ENCODE results near the gene CDKN2B-AS1. TPM values are rescaled to one million over a fixed set of nuclear protein-coding genes. Genes with fewer than 3 reads are reported as not detected.

The CDKN2B-AS1 gene
- total RNA-seq, 1 experiment from 2014 or later, result 8.4 TPM

- peak in 1 of 2 experiments; percentile 46 for DNase-seq
- Histone ChIP-seq H3K4me1 (peaks cover 28% of the 10 kb centered on the region), H3K9me3 (replicated peaks) (no peaks in the 10 kb centered on the region), H3K4me3 (no peak overlapping the region), H3K36me3 (peaks cover 2% of the 10 kb centered on the region; the same call in 1 of the 2 replicates), H3K27me3 (no peaks in the 10 kb centered on the region), H3K27ac (no peak overlapping the region)
These were observed 43.5 kb downstream of the CDKN2B-AS1 start for GRCh38 chr9:22037954-22038690.

DNA sequence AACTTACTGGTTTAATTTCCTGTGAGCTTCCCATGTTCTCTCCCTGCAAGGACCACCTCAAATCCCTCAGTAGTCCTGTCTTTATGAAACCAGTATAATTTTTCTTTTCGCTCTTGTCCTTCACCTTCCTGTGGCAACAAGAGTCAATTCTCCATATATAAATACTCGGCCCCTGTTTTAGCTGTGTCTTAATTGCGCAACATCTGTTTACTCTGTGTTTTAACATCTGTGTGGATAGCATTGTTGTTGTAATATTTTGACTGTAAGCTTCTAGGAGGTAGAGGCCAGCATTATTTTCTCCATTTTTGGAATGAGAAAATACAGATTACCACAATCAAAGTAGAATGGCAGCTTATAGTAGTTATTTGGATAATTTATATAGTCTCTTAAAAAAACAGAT, 44.7 kb downstream of the CDKN2B-AS1 start:
- Histone ChIP-seq H3K9me3 (replicated peaks) (no peaks in the 10 kb centered on the region), H3K27ac (no peak overlapping the region), H3K27me3 (no peaks in the 10 kb centered on the region), H3K4me3 (no peak overlapping the region), H3K36me3 (no peaks in the 10 kb centered on the region), H3K4me1 (peaks cover 34% of the 10 kb centered on the region)
- DNase-seq, result no peak

- no peak overlapping the region for H3K4me3 ChIP-seq
- no peaks in the 10 kb centered on the region for H3K27me3 ChIP-seq
- H3K36me3 ChIP-seq, result no peaks in the 10 kb centered on the region
- H3K27ac ChIP-seq, result peak overlapping the region; percentile 63; the same call in 1 of the 2 replicates
- peaks cover 46% of the 10 kb centered on the region for H3K4me1 ChIP-seq
- no peak for DNase-seq
- H3K9me3 ChIP-seq (replicated peaks), result no peaks in the 10 kb centered on the region
These were observed 46.2 kb downstream of the CDKN2B-AS1 start for GRCh38 chr9:22040760-22041159.

- Histone ChIP-seq H3K4me3 (no peak overlapping the region), H3K27me3 (no peaks in the 10 kb centered on the region), H3K27ac (peak overlapping the region; percentile 63), H3K4me1 (peaks cover 46% of the 10 kb centered on the region), H3K36me3 (no peaks in the 10 kb centered on the region), H3K9me3 (replicated peaks) (no peaks in the 10 kb centered on the region)
- DNase-seq, result no peak
These were observed 46.8 kb downstream of the CDKN2B-AS1 start for GRCh38 chr9:22041344-22041743.

- Histone ChIP-seq H3K36me3 (no peaks in the 10 kb centered on the region), H3K4me3 (no peak overlapping the region), H3K4me1 (peaks cover 46% of the 10 kb centered on the region), H3K27me3 (no peaks in the 10 kb centered on the region), H3K9me3 (replicated peaks) (no peaks in the 10 kb centered on the region), H3K27ac (peak overlapping the region; percentile 63)
- peak; percentile 51 to 76 for DNase-seq
These were observed 47.2 kb downstream of the CDKN2B-AS1 start for GRCh38 chr9:22041775-22042174.

- Histone ChIP-seq H3K4me3 (no peak overlapping the region), H3K27ac (no peak overlapping the region), H3K4me1 (peaks cover 46% of the 10 kb centered on the region), H3K9me3 (replicated peaks) (no peaks in the 10 kb centered on the region), H3K36me3 (peaks cover 2% of the 10 kb centered on the region; the same call in 1 of the 2 replicates), H3K27me3 (no peaks in the 10 kb centered on the region)
- no peak for DNase-seq
These were observed 49.3 kb downstream of the CDKN2B-AS1 start for GRCh38 chr9:22043928-22044327.

DNA sequence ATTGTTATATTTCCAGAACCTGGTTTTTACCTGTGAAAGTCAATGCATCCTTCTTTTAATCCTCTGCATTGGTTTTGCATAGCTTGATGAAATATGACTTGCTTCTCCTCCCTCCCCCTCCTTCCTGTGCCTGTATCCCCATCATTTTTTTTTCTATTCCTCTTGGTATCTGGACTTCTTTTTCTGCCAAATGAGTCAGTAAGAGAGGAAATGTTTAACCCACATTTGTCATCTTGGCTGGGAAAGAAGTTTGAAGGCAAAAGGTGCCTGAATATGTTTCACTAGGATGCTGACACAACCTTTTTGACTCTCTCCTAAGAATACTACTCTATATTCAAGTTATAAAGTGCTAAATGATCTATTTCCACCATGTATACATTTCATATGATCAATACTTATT, 50.0 kb downstream of the CDKN2B-AS1 start:
- no peaks in the 10 kb centered on the region for H3K27me3 ChIP-seq
- peak in 1 of 2 experiments; percentile 14 for DNase-seq
- peaks cover 2% of the 10 kb centered on the region; the same call in 1 of the 2 replicates for H3K36me3 ChIP-seq
- no peaks in the 10 kb centered on the region for H3K9me3 ChIP-seq (replicated peaks)
- H3K4me3 ChIP-seq, result no peak overlapping the region
- peaks cover 46% of the 10 kb centered on the region for H3K4me1 ChIP-seq
- H3K27ac ChIP-seq, result no peak overlapping the region

DNA sequence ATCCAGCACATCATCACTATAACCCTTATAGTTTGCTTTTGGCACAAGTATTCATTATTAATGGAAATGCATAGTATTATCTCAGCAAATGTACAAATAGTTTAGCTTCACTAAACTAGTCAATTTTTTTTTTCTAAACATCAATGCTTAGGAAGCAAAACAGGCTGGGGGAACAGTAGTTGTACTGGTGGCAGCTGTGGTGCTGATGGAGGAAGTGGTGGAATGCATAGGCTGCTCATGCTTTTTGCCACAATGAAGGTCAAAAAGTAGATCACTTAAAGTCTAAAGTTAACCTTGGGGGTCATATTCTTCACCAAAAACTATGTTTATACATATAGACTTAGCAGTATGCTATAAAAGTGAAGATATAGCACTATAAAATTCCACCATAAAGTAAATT, 50.8 kb downstream of the CDKN2B-AS1 start:
- no peak overlapping the region for H3K4me3 ChIP-seq
- DNase-seq, result peak in 1 of 2 experiments; percentile 11
- H3K36me3 ChIP-seq, result peaks cover 2% of the 10 kb centered on the region; the same call in 1 of the 2 replicates
- peaks cover 45% of the 10 kb centered on the region for H3K4me1 ChIP-seq
- no peak overlapping the region for H3K27ac ChIP-seq
- H3K9me3 ChIP-seq (replicated peaks), result no peaks in the 10 kb centered on the region
- no peaks in the 10 kb centered on the region for H3K27me3 ChIP-seq

DNA sequence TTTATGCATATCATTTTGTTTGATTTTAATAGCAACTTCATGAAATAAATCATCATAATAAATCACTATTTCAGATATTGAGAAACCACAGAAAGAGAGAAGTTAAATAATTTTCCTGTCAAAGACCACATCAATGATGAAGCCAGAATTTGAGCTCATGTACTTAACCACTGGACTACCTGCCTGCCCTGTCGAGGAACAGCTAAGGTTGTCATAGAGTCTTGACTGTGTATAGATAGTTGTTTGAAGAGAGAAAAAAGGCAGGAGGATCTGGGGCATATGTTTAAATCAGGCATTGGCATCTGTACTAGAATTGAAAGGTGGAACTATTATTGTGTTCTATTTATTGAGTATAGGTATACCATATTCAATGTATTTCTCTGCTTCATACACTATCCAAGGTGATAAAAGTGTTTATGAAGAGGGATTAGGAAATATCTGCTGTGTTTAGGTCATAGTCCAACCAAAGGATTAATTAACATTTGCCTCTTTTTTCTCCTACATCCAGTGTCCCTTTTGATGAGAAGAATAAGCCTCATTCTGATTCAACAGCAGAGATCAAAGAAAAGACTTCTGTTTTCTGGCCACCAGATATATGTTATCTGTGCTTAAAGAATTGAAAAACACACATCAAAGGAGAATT, 51.8 kb downstream of the CDKN2B-AS1 start:
- no peak for DNase-seq
- no peaks in the 10 kb centered on the region for H3K9me3 ChIP-seq (replicated peaks)
- H3K27ac ChIP-seq, result no peak overlapping the region
- H3K27me3 ChIP-seq, result no peaks in the 10 kb centered on the region
- peaks cover 2% of the 10 kb centered on the region; the same call in 1 of the 2 replicates for H3K36me3 ChIP-seq
- peaks cover 39% of the 10 kb centered on the region for H3K4me1 ChIP-seq
- no peak overlapping the region for H3K4me3 ChIP-seq

- DNase-seq, result no peak
- peaks cover 2% of the 10 kb centered on the region; the same call in 1 of the 2 replicates for H3K36me3 ChIP-seq
- peaks cover 39% of the 10 kb centered on the region for H3K4me1 ChIP-seq
- no peak overlapping the region for H3K4me3 ChIP-seq
- H3K27ac ChIP-seq, result no peak overlapping the region
- no peaks in the 10 kb centered on the region for H3K27me3 ChIP-seq
- H3K9me3 ChIP-seq (replicated peaks), result no peaks in the 10 kb centered on the region
These were observed 53.0 kb downstream of the CDKN2B-AS1 start for GRCh38 chr9:22047596-22047995.

DNA sequence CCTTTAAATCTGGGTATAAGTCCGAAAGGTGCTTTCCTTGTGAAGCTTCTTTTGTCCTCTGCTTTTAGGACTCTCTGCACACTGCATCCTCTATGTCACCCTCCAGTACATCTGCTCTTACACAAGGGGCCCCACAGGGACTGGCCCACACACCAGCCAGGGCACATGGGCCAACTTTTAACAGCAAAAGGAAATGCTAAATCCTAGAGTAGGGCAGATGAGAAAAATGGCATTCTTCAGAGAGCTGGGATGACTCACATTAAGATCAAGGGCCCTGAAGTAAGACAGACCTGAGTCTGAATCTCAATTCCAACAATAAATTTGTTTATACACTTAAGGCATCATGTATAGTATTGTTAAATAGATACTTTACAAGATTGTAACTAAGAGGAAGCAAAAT, 54.8 kb downstream of the CDKN2B-AS1 start:
- H3K36me3 ChIP-seq, result peaks cover 4% of the 10 kb centered on the region; the same call in 1 of the 2 replicates
- H3K27me3 ChIP-seq, result no peaks in the 10 kb centered on the region
- H3K4me1 ChIP-seq, result peaks cover 36% of the 10 kb centered on the region
- no peak overlapping the region for H3K4me3 ChIP-seq
- no peaks in the 10 kb centered on the region for H3K9me3 ChIP-seq (replicated peaks)
- no peak for DNase-seq
- H3K27ac ChIP-seq, result no peak overlapping the region

DNA sequence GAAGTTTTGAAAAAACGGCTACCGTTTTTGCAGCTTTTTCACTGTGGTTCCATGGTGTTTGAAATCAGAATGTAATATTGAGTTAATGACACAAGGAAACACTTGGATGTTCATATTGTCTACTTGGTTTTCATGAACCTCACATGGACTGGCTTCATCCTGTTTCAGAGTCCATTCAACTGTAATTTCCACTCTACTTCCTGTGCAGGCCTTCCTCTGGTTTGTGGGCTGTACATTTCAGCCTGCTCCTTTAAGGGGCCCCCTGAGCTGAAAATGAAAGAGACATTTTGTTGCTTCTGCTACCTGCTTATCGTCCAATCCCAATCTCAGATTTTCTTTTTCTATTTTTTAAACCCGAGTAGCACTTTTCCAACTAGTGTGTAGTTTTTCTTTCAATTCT, 56.3 kb downstream of the CDKN2B-AS1 start:
- no peaks in the 10 kb centered on the region for H3K27me3 ChIP-seq
- no peak for DNase-seq
- H3K27ac ChIP-seq, result no peak overlapping the region
- H3K4me1 ChIP-seq, result peaks cover 28% of the 10 kb centered on the region
- H3K4me3 ChIP-seq, result no peak overlapping the region
- peaks cover 4% of the 10 kb centered on the region; the same call in 1 of the 2 replicates for H3K36me3 ChIP-seq
- H3K9me3 ChIP-seq (replicated peaks), result no peaks in the 10 kb centered on the region

GRCh38 chr9:22052376-22052945, 57.9 kb downstream of the CDKN2B-AS1 start:
- Histone ChIP-seq H3K27ac (peak overlapping the region; percentile 28), H3K36me3 (peaks cover 4% of the 10 kb centered on the region; the same call in 1 of the 2 replicates), H3K4me1 (peaks cover 28% of the 10 kb centered on the region), H3K9me3 (replicated peaks) (no peaks in the 10 kb centered on the region), H3K4me3 (no peak overlapping the region), H3K27me3 (no peaks in the 10 kb centered on the region)
- DNase-seq, result peak; percentile 84 to 92

GRCh38 chr9:22053178-22053577, 58.6 kb downstream of the CDKN2B-AS1 start:
- no peaks in the 10 kb centered on the region for H3K9me3 ChIP-seq (replicated peaks)
- peaks cover 4% of the 10 kb centered on the region; the same call in 1 of the 2 replicates for H3K36me3 ChIP-seq
- no peak overlapping the region for H3K4me3 ChIP-seq
- peak overlapping the region; percentile 28; the same call in 1 of the 2 replicates for H3K27ac ChIP-seq
- H3K4me1 ChIP-seq, result peaks cover 28% of the 10 kb centered on the region
- peak in 1 of 2 experiments; percentile 8 for DNase-seq
- H3K27me3 ChIP-seq, result no peaks in the 10 kb centered on the region

GRCh38 chr9:22054076-22054475, 59.5 kb downstream of the CDKN2B-AS1 start:
- Histone ChIP-seq H3K27ac (no peak overlapping the region), H3K27me3 (no peaks in the 10 kb centered on the region), H3K36me3 (peaks cover 4% of the 10 kb centered on the region; the same call in 1 of the 2 replicates), H3K4me1 (peaks cover 28% of the 10 kb centered on the region), H3K9me3 (replicated peaks) (no peaks in the 10 kb centered on the region), H3K4me3 (no peak overlapping the region)
- DNase-seq, result no peak
